OCI-LY3 (cell line): ENCODE measurements around the gene CNRIP1.

Experiments
- H2AFZ ChIP-seq: fragments of 200-600, 300-600 bp; shearing (Covaris generic); 2 replicates; pipeline ENCODE4 v1.6.0; 2014; ENCODE audit warnings: antibody characterized with exemption, low read depth, low read length
- H3K27ac ChIP-seq: fragments of 200-600, 300-600 bp; sonication (generic); 2 replicates; pipeline ENCODE4 v1.5.1; 2014; ENCODE audit warnings: mild to moderate bottlenecking, low read length, moderate library complexity, mixed read lengths
- H3K27me3 ChIP-seq: fragments of 200-600, 300-600 bp; sonication (generic); 2 replicates; pipeline ENCODE4 v1.6.1; 2014; ENCODE audit warnings: low read depth, low read length, mixed read lengths
- H3K36me3 ChIP-seq: fragments of 200-600, 300-600 bp; sonication (generic); replicated peaks from 2 replicates; pipeline ENCODE3; 2014; ENCODE audit warnings: low read depth, low read length, mixed read lengths
- H3K4me1 ChIP-seq: fragments of 300-600, 200-600 bp; sonication (generic); 2 replicates; pipeline ENCODE4 v1.6.1; 2014; ENCODE audit warnings: low read length, mixed read lengths
- H3K4me2 ChIP-seq: fragments of 200-600, 300-600 bp; sonication (generic); 2 replicates; pipeline ENCODE4 v1.6.1; 2014; ENCODE audit warnings: low read length, mixed read lengths
- H3K4me3 ChIP-seq: fragments of 300-600, 200-600 bp; sonication (generic); 2 replicates; pipeline ENCODE4 v1.5.1; 2014; ENCODE audit warnings: antibody characterized with exemption, mild to moderate bottlenecking, low read length, moderate library complexity
- H3K79me2 ChIP-seq: fragments of 300-600, 200-600 bp; shearing (Covaris generic); 2 replicates; pipeline ENCODE4 v1.6.1; 2014; ENCODE audit warnings: mild to moderate bottlenecking, low read length, mixed read lengths
- H3K9ac ChIP-seq: fragments of 300-600, 200-600 bp; shearing (Covaris generic); 2 replicates; pipeline ENCODE4 v1.6.0; 2014; ENCODE audit warnings: mild to moderate bottlenecking, low read length, moderate library complexity
- H3K9me3 ChIP-seq: fragments of 200-600, 300-600 bp; shearing (Covaris generic); 2 replicates; pipeline ENCODE4 v1.6.1; 2014; ENCODE audit warnings: low read length, mixed read lengths; ENCODE audit not compliant: insufficient read depth
- H4K20me1 ChIP-seq: fragments of 200-600, 300-600 bp; sonication (generic); 2 replicates; pipeline ENCODE4 v1.6.1; 2016; ENCODE audit warnings: low read length, mixed read lengths; ENCODE audit not compliant: insufficient read depth
- CTCF ChIP-seq: fragments of 200-600, 300-600 bp; sonication (generic); IDR thresholded peaks from 2 replicates; pipeline ENCODE4 v1.5.1; 2014; ENCODE audit warnings: antibody characterized with exemption, low read length, low read depth
- EZH2phosphoT487 ChIP-seq: fragments of 200-600 bp; shearing (Covaris generic); IDR thresholded peaks from 2 replicates; pipeline ENCODE4 v1.6.1; 2018; ENCODE audit warnings: antibody characterized with exemption, mixed run types, low read depth

Gene CNRIP1

GRCh38 chr2:68344031-68344430 is 24.3 kb upstream of the CNRIP1 start:
- Histone ChIP-seq H3K4me3 (no peak overlapping the region), H3K4me1 (peaks cover 17% of the 10 kb centered on the region)

GRCh38 chr2:68342470-68342869 is 22.7 kb upstream of the CNRIP1 start:
- Histone ChIP-seq H3K4me1 (peaks cover 17% of the 10 kb centered on the region), H2AFZ (no peak overlapping the region), H3K4me3 (no peak overlapping the region), H4K20me1 (no peaks in the 10 kb centered on the region), H3K36me3 (no peaks in the 10 kb centered on the region), H3K27ac (no peak overlapping the region), H3K9ac (no peak overlapping the region), H3K4me2 (no peak overlapping the region), H3K79me2 (no peaks in the 10 kb centered on the region), H3K27me3 (peaks cover 19% of the 10 kb centered on the region), H3K9me3 (no peaks in the 10 kb centered on the region)
- no peak for TF ChIP-seq EZH2phosphoT487
- TF ChIP-seq CTCF: no peak

More at GRCh38 chr2:68344031-68344430, 24.3 kb upstream of the CNRIP1 start:
- Histone ChIP-seq H3K79me2 (no peaks in the 10 kb centered on the region), H3K4me2 (no peak overlapping the region), H4K20me1 (no peaks in the 10 kb centered on the region), H2AFZ (no peak overlapping the region), H3K27ac (no peak overlapping the region), H3K9ac (no peak overlapping the region), H3K36me3 (no peaks in the 10 kb centered on the region), H3K9me3 (no peaks in the 10 kb centered on the region), H3K27me3 (peaks cover 19% of the 10 kb centered on the region)
- TF ChIP-seq EZH2phosphoT487 (no peak), CTCF (no peak)

- H3K9ac ChIP-seq: no peak overlapping the region
- peaks cover 19% of the 10 kb centered on the region for H3K27me3 ChIP-seq
- no peak overlapping the region for H2AFZ ChIP-seq
- TF ChIP-seq CTCF: no peak
- no peak for TF ChIP-seq EZH2phosphoT487
- H3K9me3 ChIP-seq: no peaks in the 10 kb centered on the region
- H3K36me3 ChIP-seq: no peaks in the 10 kb centered on the region
- H3K27ac ChIP-seq: no peak overlapping the region
- H3K79me2 ChIP-seq: no peaks in the 10 kb centered on the region
- peak overlapping the region; percentile 20 for H3K4me3 ChIP-seq
- no peaks in the 10 kb centered on the region for H4K20me1 ChIP-seq
- peaks cover 17% of the 10 kb centered on the region for H3K4me1 ChIP-seq
- H3K4me2 ChIP-seq: peak overlapping the region; percentile 47
Observed at GRCh38 chr2:68341583-68341982, 21.8 kb upstream of the CNRIP1 start.

- Histone ChIP-seq H3K9ac (no peak overlapping the region), H3K27me3 (peaks cover 16% of the 10 kb centered on the region), H2AFZ (no peak overlapping the region), H3K4me2 (peak overlapping the region; percentile 47), H3K79me2 (no peaks in the 10 kb centered on the region), H3K4me3 (no peak overlapping the region), H3K36me3 (no peaks in the 10 kb centered on the region), H3K27ac (no peak overlapping the region), H3K4me1 (peaks cover 17% of the 10 kb centered on the region), H4K20me1 (no peaks in the 10 kb centered on the region), H3K9me3 (no peaks in the 10 kb centered on the region)
- TF ChIP-seq EZH2phosphoT487 (no peak), CTCF (no peak)
Observed at GRCh38 chr2:68341062-68341329, 21.2 kb upstream of the CNRIP1 start.
